MM.1S (cell line): ENCODE data around the gene ZDHHC1.

Source experiments
- DNase-seq: peaks from one replicate; pipeline ENCODE4 v3.0.0-alpha.2; 2015
- H2AFZ ChIP-seq: fragments of 300-600 bp; sonication (generic); 2 replicates; pipeline ENCODE4 v1.6.0; 2016; ENCODE audit warnings: antibody characterized with exemption, low read length
- H3F3A ChIP-seq: fragments of 300-600 bp; sonication (generic); 2 replicates; pipeline ENCODE4 v1.6.1; 2016; ENCODE audit warnings: mild to moderate bottlenecking, antibody characterized with exemption, low read length, moderate library complexity, mixed read lengths; ENCODE audit not compliant: insufficient read depth
- H3K27ac ChIP-seq: fragments of 300-600 bp; sonication (generic); 2 replicates; pipeline ENCODE4 v1.5.1; 2016; ENCODE audit warnings: mild to moderate bottlenecking, low read length
- H3K27me3 ChIP-seq: fragments of 300-600 bp; sonication (generic); replicated peaks from 2 replicates; pipeline ENCODE4 v1.6.0; 2016; ENCODE audit warnings: low read length; ENCODE audit not compliant: insufficient read depth
- H3K36me3 ChIP-seq: fragments of 300-600 bp; sonication (generic); replicated peaks from 2 replicates; pipeline ENCODE4 v1.6.1; 2016; ENCODE audit warnings: mild to moderate bottlenecking, low read length, mixed read lengths; ENCODE audit not compliant: insufficient read depth
- H3K4me1 ChIP-seq: fragments of 300-600 bp; sonication (generic); 2 replicates; pipeline ENCODE4 v1.6.1; 2016; ENCODE audit warnings: low read length, mixed read lengths
- H3K4me2 ChIP-seq: fragments of 300-600 bp; sonication (generic); 2 replicates; pipeline ENCODE4 v1.6.0; 2016; ENCODE audit warnings: low read depth, low read length
- H3K4me3 ChIP-seq: fragments of 300-600 bp; sonication (generic); 2 replicates; pipeline ENCODE4 v1.5.1; 2016; ENCODE audit warnings: low read length, mixed read lengths
- H3K79me2 ChIP-seq: fragments of 300-600 bp; sonication (generic); 2 replicates; pipeline ENCODE4 v1.6.1; 2016; ENCODE audit warnings: mixed run types, low read length, mixed read lengths
- H3K9ac ChIP-seq: fragments of 300-600 bp; sonication (generic); 2 replicates; pipeline ENCODE4 v1.6.1; 2016; ENCODE audit warnings: low read length, mixed read lengths
- H3K9me2 ChIP-seq: fragments of 300-600 bp; sonication (generic); replicated peaks from 2 replicates; pipeline ENCODE4 v1.6.1; 2016; ENCODE audit warnings: mild to moderate bottlenecking, low read length, mixed read lengths; ENCODE audit not compliant: insufficient read depth
- H3K9me3 ChIP-seq: fragments of 300-600 bp; sonication (generic); replicated peaks from 2 replicates; pipeline ENCODE4 v1.6.1; 2016; ENCODE audit warnings: mild to moderate bottlenecking, low read length, mixed read lengths; ENCODE audit not compliant: insufficient read depth
- H4K20me1 ChIP-seq: fragments of 300-600 bp; sonication (generic); 2 replicates; pipeline ENCODE4 v1.6.1; 2016; ENCODE audit warnings: mild to moderate bottlenecking, low read length, moderate library complexity, mixed read lengths; ENCODE audit not compliant: insufficient read depth
- EZH2 ChIP-seq: fragments of 300-600 bp; sonication (generic); optimal IDR thresholded peaks from 2 replicates; pipeline ENCODE3; 2017; ENCODE audit warnings: low read depth, mild to moderate bottlenecking, antibody characterized with exemption, low read length, mixed read lengths
- EZH2phosphoT487 ChIP-seq: fragments of 300-600 bp; sonication (generic); IDR thresholded peaks from 2 replicates; pipeline ENCODE4 v1.6.1; 2018; ENCODE audit warnings: antibody characterized with exemption, low read length
- TF ChIP-seq, protein P1 (sequence below): fragments of 300-600 bp; sonication (generic); IDR thresholded peaks from 2 replicates; pipeline ENCODE4 v1.5.1; 2016; ENCODE audit warnings: antibody characterized with exemption, low read length, mixed read lengths

Gene ZDHHC1

DNA sequence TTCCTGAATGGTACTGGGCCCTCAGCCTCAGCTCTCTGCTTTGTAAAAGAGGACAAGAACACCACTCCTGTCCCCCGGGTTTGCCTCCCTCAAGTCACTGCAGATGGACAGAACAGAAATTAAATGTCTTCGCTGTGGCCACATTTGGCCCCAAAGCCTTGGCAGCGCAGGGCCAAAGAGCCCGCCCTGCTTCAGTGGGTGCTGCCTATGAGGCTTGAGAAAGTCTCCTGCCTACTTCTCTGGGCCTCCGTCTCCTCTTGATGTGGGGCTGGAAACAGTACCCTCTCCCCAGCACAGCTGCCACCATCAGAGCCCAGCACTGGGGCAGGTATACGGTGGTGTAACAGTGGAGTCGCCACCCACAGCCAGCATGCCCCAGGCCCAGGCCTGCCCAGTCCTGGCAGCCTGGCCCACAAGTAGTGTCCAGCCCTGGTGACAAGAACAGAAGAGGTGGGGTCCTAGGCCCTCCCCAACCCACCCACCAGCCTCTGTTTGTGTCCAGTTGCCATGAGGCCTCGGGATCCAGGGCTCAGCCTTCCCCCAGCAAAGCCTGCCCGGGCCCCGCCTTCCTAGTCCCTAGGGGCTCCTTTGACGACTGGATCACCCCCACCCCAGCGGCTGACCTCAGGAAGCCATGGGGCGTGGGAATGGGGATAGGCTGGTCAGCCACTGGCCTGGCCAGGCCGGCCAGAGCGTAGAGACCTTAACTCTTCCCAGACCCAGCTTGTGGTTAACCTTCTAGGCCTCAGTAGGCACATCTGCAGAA is 19.1 kb downstream of the ZDHHC1 start:
- peaks cover 33% of the 10 kb centered on the region for H3K27me3 ChIP-seq
- H3K4me3 ChIP-seq, result no peak overlapping the region
- peaks cover 6% of the 10 kb centered on the region for H3K4me1 ChIP-seq

DNA sequence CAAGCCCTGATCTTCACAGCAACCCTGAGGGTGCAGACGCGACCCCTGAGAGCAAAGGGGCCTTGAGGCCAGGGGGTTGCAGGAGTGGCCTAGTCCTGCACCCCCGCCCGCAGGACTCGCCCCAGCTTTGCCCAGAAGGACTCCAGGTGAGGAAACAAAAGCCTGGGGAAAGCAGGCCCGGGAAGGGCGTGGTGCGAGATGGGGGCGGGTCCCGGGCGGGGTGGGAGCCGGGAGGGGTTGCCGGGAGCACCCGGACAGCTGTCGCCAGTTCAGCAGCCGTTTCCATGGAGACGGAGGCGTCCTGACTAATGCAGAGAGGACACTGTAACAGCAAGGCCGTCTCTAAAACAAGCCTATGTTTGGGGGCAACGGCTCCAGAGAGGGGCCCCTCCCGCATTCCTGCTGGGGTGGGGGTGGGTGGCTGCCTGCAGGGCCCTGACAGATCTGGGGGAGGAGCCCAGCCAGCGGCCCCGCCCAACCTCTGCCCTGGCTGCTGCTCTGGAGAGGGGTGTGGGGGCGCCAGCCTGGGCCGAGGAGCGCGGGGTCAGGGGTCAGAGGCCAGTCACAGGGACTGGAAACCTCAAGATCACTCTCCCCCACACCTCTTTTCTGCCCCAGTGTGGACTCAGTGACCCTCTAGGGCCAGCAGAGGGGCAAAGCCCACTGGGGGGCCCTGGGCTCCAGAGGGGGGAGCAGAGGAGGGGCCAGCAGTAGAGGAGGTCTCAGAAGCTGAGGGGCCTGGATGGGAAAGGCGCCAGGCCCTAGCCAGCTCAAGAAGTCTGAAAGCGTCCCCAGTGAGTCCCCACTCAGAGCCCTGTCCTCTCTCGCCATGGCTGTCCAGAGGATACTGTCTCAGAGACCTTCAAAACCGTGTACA is 19.9 kb downstream of the ZDHHC1 start:
- peaks cover 5% of the 10 kb centered on the region for H3K4me1 ChIP-seq
- H3F3A ChIP-seq, result no peaks in the 10 kb centered on the region
- H3K36me3 ChIP-seq, result no peaks in the 10 kb centered on the region
- no peaks in the 10 kb centered on the region for H3K9me2 ChIP-seq
- no peaks in the 10 kb centered on the region for H4K20me1 ChIP-seq
- H3K9ac ChIP-seq, result no peak overlapping the region
- no peak overlapping the region for H3K27ac ChIP-seq
- H3K9me3 ChIP-seq, result no peaks in the 10 kb centered on the region
- H3K79me2 ChIP-seq, result no peaks in the 10 kb centered on the region
- H2AFZ ChIP-seq, result no peak overlapping the region
- no peak overlapping the region for H3K4me3 ChIP-seq
- peaks cover 33% of the 10 kb centered on the region for H3K27me3 ChIP-seq
- DNase-seq, result peak; percentile 47
- 0 out of 2 replicates have a peak overlapping the region, but pooled peaks have one; percentile 12 for H3K4me2 ChIP-seq
- TF ChIP-seq EZH2phosphoT487 (no peak), EZH2 (no peak)
- TF ChIP-seq, protein P1, sequence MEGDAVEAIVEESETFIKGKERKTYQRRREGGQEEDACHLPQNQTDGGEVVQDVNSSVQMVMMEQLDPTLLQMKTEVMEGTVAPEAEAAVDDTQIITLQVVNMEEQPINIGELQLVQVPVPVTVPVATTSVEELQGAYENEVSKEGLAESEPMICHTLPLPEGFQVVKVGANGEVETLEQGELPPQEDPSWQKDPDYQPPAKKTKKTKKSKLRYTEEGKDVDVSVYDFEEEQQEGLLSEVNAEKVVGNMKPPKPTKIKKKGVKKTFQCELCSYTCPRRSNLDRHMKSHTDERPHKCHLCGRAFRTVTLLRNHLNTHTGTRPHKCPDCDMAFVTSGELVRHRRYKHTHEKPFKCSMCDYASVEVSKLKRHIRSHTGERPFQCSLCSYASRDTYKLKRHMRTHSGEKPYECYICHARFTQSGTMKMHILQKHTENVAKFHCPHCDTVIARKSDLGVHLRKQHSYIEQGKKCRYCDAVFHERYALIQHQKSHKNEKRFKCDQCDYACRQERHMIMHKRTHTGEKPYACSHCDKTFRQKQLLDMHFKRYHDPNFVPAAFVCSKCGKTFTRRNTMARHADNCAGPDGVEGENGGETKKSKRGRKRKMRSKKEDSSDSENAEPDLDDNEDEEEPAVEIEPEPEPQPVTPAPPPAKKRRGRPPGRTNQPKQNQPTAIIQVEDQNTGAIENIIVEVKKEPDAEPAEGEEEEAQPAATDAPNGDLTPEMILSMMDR, result no peak

More for the DNA sequence above, 19.1 kb downstream of the ZDHHC1 start:
- H3K36me3 ChIP-seq, result no peaks in the 10 kb centered on the region
- H3K9ac ChIP-seq, result no peak overlapping the region
- H3K9me2 ChIP-seq, result no peaks in the 10 kb centered on the region
- H3K27ac ChIP-seq, result no peak overlapping the region
- DNase-seq, result no peak
- TF ChIP-seq EZH2 (no peak), EZH2phosphoT487 (no peak)
- TF ChIP-seq, protein P1, result no peak
- no peak overlapping the region for H2AFZ ChIP-seq
- no peaks in the 10 kb centered on the region for H3F3A ChIP-seq
- no peaks in the 10 kb centered on the region for H4K20me1 ChIP-seq
- no peak overlapping the region for H3K4me2 ChIP-seq
- H3K9me3 ChIP-seq, result no peaks in the 10 kb centered on the region
- no peaks in the 10 kb centered on the region for H3K79me2 ChIP-seq

DNA sequence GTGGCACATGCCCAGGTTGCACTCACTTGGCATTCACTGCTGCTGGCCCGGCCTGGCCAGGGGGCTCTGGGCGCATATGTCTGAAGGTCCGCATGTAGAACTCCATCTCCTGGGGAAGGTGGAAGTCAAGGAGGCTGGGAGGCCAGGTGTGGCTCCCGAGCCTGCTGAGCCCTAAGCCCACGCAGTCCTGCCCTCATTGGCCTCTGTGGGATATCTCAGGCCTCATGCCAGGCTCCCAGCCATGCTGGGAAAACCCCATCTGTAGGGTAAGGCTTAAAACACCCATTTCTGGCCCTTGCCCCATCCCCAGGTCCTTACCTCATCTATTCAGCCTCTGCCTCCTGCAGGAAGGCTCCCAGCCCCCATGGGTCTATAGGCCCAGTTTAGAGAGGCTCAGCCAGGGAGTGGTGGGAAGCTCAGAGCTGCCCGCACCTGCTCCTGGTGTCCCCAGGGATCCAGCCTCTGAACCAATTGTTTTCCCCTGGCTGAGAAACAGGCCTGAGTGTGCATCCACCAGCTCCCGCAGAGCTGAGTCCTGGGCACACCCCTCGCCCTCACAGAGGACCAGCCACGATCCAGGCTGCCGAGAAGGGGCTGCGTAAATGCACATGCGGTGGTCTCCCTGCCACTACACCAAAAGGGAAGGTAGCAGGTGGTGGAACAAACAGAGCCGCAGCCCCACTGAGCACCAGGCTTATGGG is 20.7 kb downstream of the ZDHHC1 start:
- H3K27me3 ChIP-seq, result peaks cover 36% of the 10 kb centered on the region
- H3K79me2 ChIP-seq, result no peaks in the 10 kb centered on the region
- H3K4me2 ChIP-seq, result 0 out of 2 replicates have a peak overlapping the region, but pooled peaks have one; percentile 12
- no peaks in the 10 kb centered on the region for H3F3A ChIP-seq
- no peak for TF ChIP-seq EZH2
- TF ChIP-seq EZH2phosphoT487, result no peak
- TF ChIP-seq, protein P1, result no peak
- no peak overlapping the region for H3K9ac ChIP-seq
- H4K20me1 ChIP-seq, result no peaks in the 10 kb centered on the region
- no peaks in the 10 kb centered on the region for H3K4me1 ChIP-seq
- H3K4me3 ChIP-seq, result no peak overlapping the region
- no peaks in the 10 kb centered on the region for H3K36me3 ChIP-seq
- no peak overlapping the region for H3K27ac ChIP-seq
- no peaks in the 10 kb centered on the region for H3K9me2 ChIP-seq
- no peak for DNase-seq
- H2AFZ ChIP-seq, result no peak overlapping the region
- H3K9me3 ChIP-seq, result no peaks in the 10 kb centered on the region
